NCI-H446 (cell line): Measurements from ENCODE around the gene GBF1.
A peak's percentile ranks its signal among the peaks of the same experiment; 100 is the strongest.

Experiments used
- DNase-seq, 2 experiments: peaks; one replicate each; lab custom pipeline; 2025; lab: John Stamatoyannopoulos, UW

The GBF1 gene

GRCh38 chr10:102344067-102344466 is 98.7 kb downstream of the GBF1 start:
- no peak for DNase-seq

- peak; percentile 5 to 22 for DNase-seq
Measured at GRCh38 chr10:102347236-102347828, 102.0 kb downstream of the GBF1 start.

GRCh38 chr10:102352066-102352715 is 106.9 kb downstream of the GBF1 start:
- DNase-seq: peak; percentile 16 to 37

GRCh38 chr10:102354451-102354850 is 109.1 kb downstream of the GBF1 start:
- DNase-seq: no peak

GRCh38 chr10:102358712-102359382 is 113.5 kb downstream of the GBF1 start:
- no peak for DNase-seq

GRCh38 chr10:102367441-102367840 is 122.1 kb downstream of the GBF1 start:
- no peak for DNase-seq

- no peak for DNase-seq
Measured at GRCh38 chr10:102368077-102368476, 122.7 kb downstream of the GBF1 start.

- no peak for DNase-seq
Measured at GRCh38 chr10:102371295-102371694, 126.0 kb downstream of the GBF1 start.

GRCh38 chr10:102375250-102375649 is 129.9 kb downstream of the GBF1 start:
- no peak for DNase-seq

- DNase-seq: no peak
Measured at GRCh38 chr10:102375867-102376266, 130.5 kb downstream of the GBF1 start.

GRCh38 chr10:102376901-102377300 is 131.6 kb downstream of the GBF1 start:
- no peak for DNase-seq

GRCh38 chr10:102379383-102379782 is 134.1 kb downstream of the GBF1 start:
- DNase-seq: no peak

- no peak for DNase-seq
Measured at GRCh38 chr10:102381983-102382382, 136.7 kb downstream of the GBF1 start.

- no peak for DNase-seq
Measured at GRCh38 chr10:102382871-102383270, 137.5 kb downstream of the GBF1 start.

GRCh38 chr10:102384053-102384452 is 138.7 kb downstream of the GBF1 start:
- no peak for DNase-seq

- DNase-seq: no peak
Measured at GRCh38 chr10:102384606-102385429, 139.5 kb downstream of the GBF1 start.

GRCh38 chr10:102389894-102390293 is 144.6 kb downstream of the GBF1 start:
- no peak for DNase-seq

GRCh38 chr10:102392306-102392705 is 147.0 kb downstream of the GBF1 start:
- DNase-seq: no peak

- peak in 1 of 2 experiments; percentile 19 for DNase-seq
Measured at GRCh38 chr10:102393411-102394078, 148.2 kb downstream of the GBF1 start.

GRCh38 chr10:102394079-102394800 is 148.9 kb downstream of the GBF1 start:
- DNase-seq: peak in 1 of 2 experiments; percentile 78

GRCh38 chr10:102394801-102395399 is 149.6 kb downstream of the GBF1 start:
- peak in 1 of 2 experiments; percentile 13 for DNase-seq
